ENCODE measurements around the gene ARHGEF5.

GRCh38 chr7:144408121-144408520, 52.9 kb downstream of the ARHGEF5 start:
- TF ChIP-seq CTCF (conservative IDR thresholded peaks at IDR 0.05; ENCODE audit: low read depth, low read length) (no peak), FOS (IDR thresholded peaks at IDR 0.05; ENCODE audit: low read depth, low read length) (no peak), BHLHE40 (IDR thresholded peaks at IDR 0.05; ENCODE audit: low read depth, low read length) (no peak), ELK1 (IDR thresholded peaks at IDR 0.05; ENCODE audit: borderline replicate concordance, low read depth, low read length) (no peak), SMC3 (IDR thresholded peaks at IDR 0.05; ENCODE audit: low read depth, low read length) (no peak), POLR2A (IDR thresholded peaks at IDR 0.05; ENCODE audit: low read depth, low read length) (no peak), MXI1 (IDR thresholded peaks at IDR 0.05; ENCODE audit: borderline replicate concordance, low read depth, low read length) (no peak)

Measured in IMR-90 (cell line).